ENCODE results near the gene TMEM132A. TPM values are rescaled to one million over a fixed set of nuclear protein-coding genes. Genes with fewer than 3 reads are reported as not detected.

The TMEM132A gene
- total RNA-seq, 1 donor from 2014 or later: 4.9 TPM

DNA sequence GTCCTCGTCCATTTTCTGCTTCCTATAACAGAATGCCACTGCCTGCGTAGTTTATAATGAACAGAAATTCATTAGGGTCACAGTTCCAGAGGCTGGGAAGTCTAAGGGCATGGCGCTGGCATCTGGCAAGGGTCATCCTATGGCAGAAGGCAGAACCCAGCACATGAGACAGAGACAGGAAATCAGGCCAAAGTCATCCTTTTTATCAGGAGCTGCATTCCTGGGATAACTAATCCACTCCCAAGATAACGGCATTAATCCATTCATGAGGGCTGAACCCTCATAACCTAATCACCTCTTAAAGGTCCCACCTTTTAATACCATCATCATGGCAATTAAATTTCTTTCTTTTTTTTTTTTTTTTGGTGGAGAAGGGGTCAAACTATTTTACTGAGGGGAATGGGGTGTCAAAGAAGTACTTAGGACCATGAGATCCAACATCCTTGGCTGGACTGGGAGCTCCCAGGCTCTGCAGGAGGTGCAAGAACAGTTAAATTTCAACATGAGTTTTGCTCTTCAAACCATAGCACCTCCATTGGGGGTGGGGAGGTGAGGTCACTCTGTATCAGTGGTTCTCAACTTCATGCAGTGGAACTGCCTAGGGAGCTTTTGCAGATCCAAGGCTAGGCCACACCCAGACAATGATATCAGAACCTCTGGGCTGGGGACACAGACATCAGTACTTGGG lies 5.9 kb upstream of the TMEM132A start:
- intact Hi-C loops (cut with DNase I): no loop called here
- DNase-seq (ENCODE audit: low spot score): no peak

DNA sequence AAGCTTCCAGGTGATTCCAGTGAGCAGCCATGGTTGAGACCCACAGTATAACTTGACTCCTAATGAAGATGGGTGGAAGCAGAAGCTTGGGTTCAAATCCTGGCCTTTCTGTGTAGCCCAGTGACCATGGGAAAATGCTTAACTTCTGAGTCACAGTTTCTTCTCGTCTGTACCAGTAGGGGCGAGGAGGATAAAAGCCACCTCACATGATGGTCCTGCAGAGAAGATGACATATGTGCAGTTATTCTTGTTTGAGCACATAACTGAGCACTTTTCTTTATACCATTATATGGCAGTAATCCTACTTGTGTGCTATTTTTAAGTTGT lies 5.4 kb upstream of the TMEM132A start:
- no peak for DNase-seq (ENCODE audit: low spot score)
- intact Hi-C loops (cut with DNase I): no loop called here

DNA sequence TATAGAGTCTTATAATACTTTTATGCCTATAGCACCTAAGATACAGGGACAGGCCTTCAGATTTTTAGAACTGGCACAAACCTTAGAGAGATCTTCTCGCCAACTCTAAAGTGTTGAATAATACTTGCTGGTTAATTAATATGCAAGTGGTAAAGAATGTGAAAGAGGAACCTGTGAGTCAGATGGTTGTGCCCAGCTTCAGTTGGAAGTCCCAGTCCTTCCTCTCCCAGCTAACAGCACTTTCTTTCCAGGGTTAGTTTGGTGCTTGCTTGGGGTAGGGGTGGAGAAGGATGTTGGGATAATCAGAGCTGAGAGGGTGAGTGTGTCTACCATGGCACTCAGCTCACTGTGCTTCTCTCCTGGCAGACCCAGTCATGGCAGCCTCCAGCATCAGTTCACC lies 4.9 kb upstream of the TMEM132A start:
- no peak for DNase-seq (ENCODE audit: low spot score)
- intact Hi-C loops (cut with DNase I): no loop called here

DNA sequence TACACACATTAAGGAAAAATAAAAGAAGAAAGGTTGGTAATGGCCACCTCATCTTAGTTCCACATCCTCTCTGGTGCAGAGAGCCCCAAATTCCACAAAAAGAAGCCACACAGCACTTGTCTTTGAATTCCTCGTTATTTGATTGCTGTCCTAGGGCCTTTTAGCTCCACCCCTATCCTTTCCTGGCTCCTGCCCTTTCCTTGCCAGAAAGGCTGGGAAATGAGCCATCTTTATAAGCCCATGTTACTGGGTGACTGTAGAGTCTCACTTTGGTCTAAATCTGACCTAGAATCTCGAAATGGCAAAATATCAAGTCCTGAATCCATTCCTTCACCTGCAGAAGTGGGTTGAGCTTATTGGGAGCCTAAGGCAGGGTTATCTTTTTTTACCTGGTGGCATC lies 4.3 kb upstream of the TMEM132A start:
- intact Hi-C loops (cut with DNase I): no loop called here
- no peak for DNase-seq (ENCODE audit: low spot score)

DNA sequence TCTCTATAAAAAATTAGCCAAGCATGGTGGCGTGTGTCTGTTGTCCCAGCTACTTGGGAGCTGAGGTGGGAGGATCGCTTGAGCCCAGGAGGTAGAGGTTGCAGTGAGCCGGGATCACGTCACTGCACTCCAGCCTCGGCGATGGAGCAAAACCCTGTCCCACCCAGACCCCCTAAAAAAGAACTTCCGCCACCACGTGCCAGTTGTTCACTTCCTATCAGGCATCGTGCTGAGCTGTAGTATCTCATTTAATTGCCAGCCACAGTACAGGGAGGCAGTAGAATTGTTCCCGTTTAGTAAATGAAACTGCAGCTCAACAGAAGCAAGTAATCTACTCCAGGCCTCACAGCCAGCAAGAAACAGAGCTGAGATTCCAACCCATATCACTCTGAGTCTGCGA lies 3.0 kb upstream of the TMEM132A start:
- DNase-seq (ENCODE audit: low spot score): no peak
- intact Hi-C loops (cut with DNase I): no loop called here

DNA sequence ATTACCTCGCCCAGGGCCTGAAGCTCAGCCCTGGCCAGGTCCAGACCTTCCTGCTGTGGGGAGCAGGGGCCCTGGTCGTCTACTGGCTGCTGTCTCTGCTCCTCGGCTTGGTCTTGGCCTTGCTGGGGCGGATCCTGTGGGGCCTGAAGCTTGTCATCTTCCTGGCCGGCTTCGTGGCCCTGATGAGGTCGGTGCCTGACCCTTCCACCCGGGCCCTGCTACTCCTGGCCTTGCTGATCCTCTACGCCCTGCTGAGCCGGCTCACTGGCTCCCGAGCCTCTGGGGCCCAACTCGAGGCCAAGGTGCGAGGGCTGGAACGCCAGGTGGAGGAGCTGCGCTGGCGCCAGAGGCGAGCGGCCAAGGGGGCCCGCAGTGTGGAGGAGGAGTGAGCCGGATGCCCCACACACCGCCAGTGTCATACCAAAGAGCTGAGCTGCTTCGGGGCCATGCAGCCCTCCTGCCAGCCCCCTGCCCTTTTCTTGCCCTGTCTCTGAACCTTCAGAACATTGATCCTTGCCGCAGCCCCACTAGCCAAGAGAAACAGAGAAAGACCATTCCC lies 2.4 kb upstream of the TMEM132A start:
- intact Hi-C loops (cut with DNase I): no loop called here
- DNase-seq (ENCODE audit: low spot score): no peak

DNA sequence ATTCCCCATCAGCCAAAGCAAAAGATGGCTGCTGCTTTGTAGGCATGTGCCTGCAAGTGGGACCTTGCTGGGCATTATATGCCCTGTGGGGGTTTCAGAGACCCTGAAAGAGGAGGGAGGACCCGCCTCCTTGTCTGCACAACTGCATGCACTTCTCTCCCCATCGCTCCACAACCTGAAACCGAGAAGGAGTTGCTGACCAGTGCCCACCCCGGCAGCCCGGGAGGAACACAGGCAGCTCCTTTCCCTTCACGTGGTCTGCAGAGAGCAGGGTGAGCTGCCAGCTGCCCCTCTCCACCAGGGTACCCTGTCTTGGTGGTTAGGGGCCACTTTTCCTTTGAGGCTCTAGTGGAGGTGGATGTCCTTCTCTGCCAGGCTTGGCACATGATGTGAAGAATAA lies 1.4 kb upstream of the TMEM132A start:
- intact Hi-C loops (cut with DNase I): no loop called here
- no peak for DNase-seq (ENCODE audit: low spot score)

DNA sequence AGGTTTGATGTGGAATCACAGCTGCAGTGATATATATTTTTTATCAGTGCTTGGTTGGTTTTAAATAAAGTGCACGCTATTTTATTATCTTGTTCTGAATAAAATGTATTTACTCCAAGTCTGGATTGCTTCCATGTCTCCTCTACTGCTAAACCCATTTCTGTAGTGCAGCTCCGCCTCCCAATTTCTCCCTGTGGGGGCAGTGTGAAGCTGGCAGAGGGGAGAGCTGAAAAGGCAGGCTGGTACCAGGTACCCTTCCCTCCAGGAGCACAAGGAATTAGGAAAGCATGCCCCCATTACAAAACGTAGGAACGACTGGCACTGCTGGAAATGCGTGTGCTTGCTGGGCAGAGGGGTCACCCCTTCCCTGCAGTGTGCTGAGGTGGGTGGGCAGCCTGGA lies 934 bp upstream of the TMEM132A start:
- DNase-seq (ENCODE audit: low spot score): no peak
- intact Hi-C loops (cut with DNase I): no loop called here

DNA sequence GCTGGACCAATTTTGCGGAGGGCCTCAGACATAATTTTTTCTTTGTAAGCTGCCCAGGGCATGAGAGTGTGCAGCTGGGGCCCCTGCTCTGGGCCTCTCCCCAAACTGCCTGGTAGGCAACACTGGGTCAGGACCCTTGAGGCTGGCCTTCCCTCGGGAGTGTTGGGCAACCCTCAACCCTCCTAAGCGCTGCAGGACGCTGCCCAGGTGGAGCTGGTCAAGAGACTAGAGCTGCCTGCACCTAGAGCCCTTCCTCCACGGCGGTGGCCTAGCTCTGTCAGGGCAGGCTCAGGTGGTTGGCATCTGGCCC lies 505 bp upstream of the TMEM132A start:
- intact Hi-C loops (cut with DNase I): no loop called here
- no peak for DNase-seq (ENCODE audit: low spot score)

DNA sequence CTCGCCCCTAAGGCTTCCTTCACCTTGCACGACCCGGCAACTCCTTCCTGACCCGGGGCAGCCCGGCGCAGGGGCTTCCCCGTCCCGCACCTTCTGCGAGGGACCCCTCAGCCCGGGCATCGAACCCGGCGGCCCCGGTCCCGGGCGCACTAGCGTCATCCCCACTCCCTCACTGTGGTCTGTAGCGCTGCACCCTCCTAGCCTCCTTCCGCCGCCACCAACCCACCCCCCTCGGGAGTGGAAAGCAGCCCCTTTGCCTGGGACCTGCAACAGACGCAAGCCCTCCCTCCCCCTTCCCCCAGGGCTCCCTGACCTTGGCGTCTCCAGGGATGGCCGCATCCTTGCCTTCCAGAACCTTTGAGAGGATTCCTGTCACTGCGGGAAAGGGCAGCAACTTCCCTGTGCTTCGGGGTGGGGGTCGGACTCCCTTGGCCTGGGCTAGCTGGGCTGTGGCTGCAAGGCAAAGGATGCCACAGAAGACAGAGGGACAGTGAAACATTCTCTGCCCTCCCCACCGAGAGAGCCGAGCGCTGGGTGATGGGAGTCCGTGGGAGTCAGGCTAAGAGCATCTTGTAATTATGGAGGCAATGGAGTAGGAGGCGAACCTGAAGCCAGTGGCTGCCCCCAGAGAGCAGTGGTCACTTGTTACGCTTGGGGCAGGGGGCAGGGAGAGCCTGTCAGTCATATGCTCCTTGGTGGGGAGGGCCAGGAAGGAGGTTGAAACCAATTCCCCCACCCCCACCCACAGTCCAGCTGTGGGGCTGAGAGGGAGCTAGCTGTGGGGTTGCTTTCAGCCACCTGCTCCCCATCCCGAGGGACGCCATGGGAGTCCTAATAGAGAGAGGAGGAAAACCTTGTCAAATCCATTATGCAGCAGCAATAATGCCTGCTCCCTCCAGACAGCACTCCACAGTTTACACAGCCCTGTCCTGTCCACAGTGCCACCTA lies 920 bp downstream of the TMEM132A start:
- DNase-seq (ENCODE audit: low spot score): no peak
- intact Hi-C loops (cut with DNase I): no loop called here

DNA sequence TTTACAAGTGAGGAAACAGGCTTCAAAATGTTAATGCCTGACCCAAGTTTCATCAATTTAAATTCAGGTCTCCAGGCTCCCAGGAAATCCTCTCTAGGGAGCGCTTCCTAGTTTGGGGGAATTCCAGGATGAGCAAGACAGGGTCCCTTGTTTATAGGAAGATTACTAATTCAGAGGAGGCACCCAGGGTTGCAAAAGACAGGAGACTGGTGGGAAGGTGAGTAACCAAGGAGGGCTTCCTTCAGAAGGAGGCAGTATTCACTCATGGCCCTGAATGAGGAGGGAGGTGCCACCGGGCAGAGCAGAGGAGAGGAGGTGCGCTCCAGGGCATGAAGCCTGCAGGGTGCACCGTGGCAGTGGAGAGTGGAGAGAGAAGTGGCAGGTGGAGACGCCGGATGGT lies 1.6 kb downstream of the TMEM132A start:
- intact Hi-C loops (cut with DNase I): no loop called here
- DNase-seq (ENCODE audit: low spot score): no peak

DNA sequence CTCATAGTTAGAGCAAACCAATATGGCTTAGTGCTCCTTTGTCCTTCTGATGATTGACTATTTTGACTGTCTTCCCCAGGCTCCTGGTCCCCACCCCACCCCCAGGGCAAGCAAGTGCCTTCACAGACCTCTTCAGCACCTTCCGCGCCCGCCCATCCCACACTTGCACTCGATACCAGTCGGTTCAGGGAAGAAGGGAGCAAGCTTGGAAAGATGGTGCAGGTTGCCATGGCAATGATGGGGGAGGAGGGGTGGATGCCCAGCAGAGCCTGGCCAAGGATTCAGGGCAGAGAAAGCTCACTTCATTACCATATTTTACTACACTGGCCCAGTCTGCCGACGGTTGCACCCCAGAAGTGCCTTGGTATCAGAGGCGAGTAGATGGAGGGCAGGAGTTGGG lies 2.2 kb downstream of the TMEM132A start:
- no peak for DNase-seq (ENCODE audit: low spot score)
- intact Hi-C loops (cut with DNase I): no loop called here

DNA sequence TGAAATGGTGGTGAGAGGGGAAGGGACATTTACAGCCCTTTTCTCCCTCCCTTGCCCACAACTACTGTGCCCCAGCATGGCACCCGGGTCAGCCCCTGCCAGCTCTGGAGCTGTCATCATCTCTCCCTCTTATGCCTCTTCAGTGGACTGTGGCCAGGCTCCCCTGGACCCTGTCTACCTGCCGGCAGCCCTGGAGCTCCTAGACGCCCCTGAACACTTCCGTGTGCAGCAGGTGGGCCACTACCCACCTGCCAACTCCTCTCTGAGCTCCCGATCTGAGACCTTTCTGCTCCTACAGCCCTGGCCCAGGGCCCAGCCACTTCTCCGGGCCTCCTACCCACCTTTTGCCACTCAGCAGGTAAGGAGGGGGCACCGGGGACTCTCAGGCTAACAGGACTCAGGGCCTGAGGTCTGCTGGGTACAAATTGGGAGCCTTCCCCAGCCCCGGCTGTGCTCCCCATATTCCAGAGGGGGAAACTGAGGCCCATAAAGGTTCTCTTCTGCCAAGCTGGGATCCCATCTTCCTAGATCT lies 2.9 kb downstream of the TMEM132A start:
- intact Hi-C loops (cut with DNase I): no loop called here

DNA sequence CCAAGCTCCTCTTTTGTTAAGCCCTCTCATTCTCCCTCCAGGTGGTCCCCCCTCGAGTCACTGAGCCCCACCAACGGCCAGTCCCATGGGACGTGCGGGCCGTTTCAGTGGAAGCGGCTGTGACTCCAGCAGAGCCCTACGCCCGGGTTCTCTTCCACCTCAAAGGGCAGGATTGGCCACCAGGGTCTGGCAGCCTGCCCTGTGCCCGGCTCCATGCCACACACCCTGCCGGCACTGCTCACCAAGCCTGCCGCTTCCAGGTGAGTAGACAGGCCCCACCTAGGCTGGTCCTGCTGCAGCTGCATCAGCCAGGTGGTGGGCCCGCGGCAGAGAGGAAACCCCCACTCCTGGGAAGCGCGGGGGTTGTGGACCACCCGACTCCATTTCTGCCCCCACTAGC lies 3.3 kb downstream of the TMEM132A start:
- intact Hi-C loops (cut with DNase I): no loop called here
- no peak for DNase-seq (ENCODE audit: low spot score)

More for the DNA sequence above, 2.9 kb downstream of the TMEM132A start:
- DNase-seq (ENCODE audit: low spot score): no peak

DNA sequence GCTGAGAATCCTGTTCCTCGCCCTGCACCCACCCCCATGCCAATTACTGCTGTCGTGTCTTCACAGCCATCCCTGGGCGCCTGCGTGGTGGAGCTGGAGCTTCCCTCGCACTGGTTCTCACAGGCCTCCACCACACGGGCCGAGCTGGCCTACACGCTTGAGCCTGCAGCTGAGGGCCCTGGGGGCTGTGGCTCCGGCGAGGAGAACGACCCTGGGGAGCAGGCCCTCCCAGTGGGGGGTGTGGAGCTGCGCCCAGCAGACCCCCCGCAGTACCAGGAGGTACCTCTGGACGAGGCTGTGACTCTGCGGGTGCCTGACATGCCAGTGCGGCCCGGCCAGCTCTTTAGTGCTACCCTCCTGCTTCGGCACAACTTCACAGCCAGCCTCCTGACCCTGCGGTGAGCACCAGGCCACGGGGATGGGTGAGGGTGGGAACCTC lies 4.3 kb downstream of the TMEM132A start:
- no peak for DNase-seq (ENCODE audit: low spot score)
- intact Hi-C loops (cut with DNase I): no loop called here

DNA sequence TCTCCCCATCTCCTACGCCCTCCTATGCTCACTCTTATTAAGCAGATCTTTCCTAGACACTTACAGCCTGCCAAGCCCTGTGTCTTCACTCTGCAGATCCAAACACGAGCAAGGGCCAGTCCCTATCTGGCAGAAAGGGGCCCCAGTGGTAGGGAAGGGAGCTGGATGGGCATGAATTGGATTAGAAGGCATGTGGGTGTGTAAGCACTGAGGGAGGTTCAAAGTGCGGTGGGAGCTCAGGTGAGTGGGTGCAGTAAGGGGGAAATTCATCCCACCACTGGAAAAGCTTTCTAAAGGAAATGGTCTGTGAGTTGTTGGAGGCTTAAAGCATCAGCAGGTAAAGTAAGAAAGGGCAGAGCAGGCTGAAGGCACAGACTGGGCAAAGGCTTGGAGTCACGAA lies 5.5 kb downstream of the TMEM132A start:
- DNase-seq (ENCODE audit: low spot score): no peak
- intact Hi-C loops (cut with DNase I): no loop called here

DNA sequence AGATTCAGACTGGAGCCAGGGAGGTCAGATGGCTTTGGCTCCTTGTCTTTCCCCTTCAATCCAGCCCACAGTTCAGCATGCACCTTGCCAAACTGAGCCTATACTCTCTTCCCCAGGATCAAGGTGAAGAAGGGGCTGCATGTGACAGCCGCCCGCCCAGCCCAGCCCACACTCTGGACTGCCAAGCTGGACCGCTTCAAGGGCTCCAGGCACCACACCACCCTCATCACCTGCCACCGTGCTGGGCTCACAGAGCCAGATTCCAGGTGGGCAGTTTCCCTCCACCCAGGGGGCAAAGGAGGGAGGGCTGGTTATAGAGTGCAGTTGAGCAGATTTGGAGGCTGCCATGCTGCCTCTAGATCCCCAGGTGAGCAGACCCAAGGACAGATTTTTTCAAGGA lies 6.1 kb downstream of the TMEM132A start:
- intact Hi-C loops (cut with DNase I): no loop called here
- DNase-seq (ENCODE audit: low spot score): no peak

DNA sequence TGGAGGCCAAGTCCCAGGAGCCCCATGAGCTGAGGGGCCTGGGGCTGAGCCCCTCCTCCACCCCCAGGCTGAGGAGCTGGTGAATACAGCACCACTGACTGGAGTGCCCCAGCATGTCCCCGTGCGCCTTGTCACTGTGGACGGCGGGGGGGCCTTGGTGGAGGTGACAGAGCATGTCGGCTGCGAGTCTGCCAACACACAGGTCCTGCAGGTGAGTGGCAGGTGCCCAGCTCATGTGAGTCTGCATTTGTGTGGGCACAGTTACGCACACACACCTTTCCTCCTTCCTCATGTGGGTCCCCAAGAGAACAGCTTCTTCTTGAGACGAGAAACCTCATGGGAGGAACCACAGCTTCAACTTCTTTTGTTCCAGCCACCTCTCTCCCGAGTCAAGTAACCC lies 7.7 kb downstream of the TMEM132A start:
- no peak for DNase-seq (ENCODE audit: low spot score)
- intact Hi-C loops (cut with DNase I): no loop called here

DNA sequence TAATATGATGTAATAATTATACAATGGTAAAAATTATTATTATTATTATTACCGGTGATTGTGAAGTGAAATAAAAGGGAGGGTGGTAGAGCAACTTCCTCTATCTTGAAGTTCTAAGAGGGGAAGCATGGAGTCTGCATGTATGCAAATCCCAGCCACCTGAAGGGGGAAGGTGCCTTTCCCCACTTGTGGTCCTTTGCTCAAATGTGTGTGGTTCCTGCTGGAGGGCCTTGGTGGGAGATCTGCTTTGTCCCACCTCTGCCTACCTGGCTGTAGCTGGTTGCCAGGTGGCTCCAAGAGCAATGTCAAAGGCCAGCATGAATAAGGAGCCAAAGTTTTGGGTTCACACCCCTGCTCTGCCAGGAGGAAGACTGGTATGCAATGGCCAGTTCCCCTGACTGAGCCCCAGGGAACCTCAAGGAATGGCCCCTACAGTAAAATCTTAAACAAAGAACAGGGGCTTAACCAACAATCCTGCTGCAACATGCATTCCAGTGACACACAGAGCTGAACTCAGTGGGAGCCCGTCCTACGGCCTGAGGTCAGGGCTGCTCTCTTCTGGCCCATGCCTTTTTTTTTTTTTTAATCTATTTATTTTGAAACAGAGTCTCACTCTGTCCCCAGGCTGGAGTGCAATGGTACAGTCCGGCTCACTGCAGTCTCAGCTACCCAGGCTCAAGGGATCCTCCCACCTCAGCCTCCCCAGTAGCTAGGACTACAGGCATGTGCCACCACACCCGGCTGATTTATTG lies 8.5 kb downstream of the TMEM132A start:
- DNase-seq (ENCODE audit: low spot score): no peak

More for the DNA sequence above, 8.5 kb downstream of the TMEM132A start:
- intact Hi-C loops (cut with DNase I): no loop called here
